GM12878 (cell line): ENCODE data around the gene ZNF568. TPM values are rescaled to one million over a fixed set of nuclear protein-coding genes. Genes with fewer than 3 reads are reported as not detected.

ENCODE experiments used
- ATAC-seq: fragments of 200-7000 bp; cut with Tn5 transposase; 3 replicates; pipeline ENCODE4 v1.9.1; 2020; ENCODE audit warnings: mild to moderate bottlenecking, moderate library complexity
- BruUV-seq: library from RNA; stranded (reverse); fragments of 400-500 nt; replicated peaks from 2 replicates; lab custom pipeline; 2021; lab: Mats Ljungman, UMichigan
- CTCF ChIA-PET: fragments of 300-600 bp; sonication (Branson Sonifier 250); formaldehyde crosslinking; extraction: SDS; loops from one replicate; lab custom pipeline; 2021; ENCODE audit warnings: inconsistent platforms; lab: Yijun Ruan, JAX
- POLR2A ChIA-PET: fragments of 350-600 bp; formaldehyde crosslinking; extraction: SDS; loops from one replicate; lab custom pipeline; 2021; ENCODE audit warnings: inconsistent platforms; lab: Charles Lee
- RAD21 ChIA-PET: fragments of 300-600 bp; sonication (Branson Sonifier 250); formaldehyde crosslinking; loops from one replicate; lab custom pipeline; 2023; ENCODE audit warnings: antibody characterized with exemption; ENCODE audit not compliant: unreplicated experiment; lab: Charles Lee
- SMC1A ChIA-PET: fragments of 300-600 bp; sonication (Branson Sonifier 250); formaldehyde crosslinking; loops from one replicate; lab custom pipeline; 2023; ENCODE audit not compliant: unreplicated experiment, uncharacterized antibody; lab: Charles Lee
- DNase-seq: peaks from one replicate; pipeline ENCODE4 v3.0.0-alpha.2; 2011; ENCODE audit warnings: low read depth, low spot score
- FAIRE-seq: peaks from 3 replicates; lab custom pipeline; 2011; peaks lifted over from hg19 to GRCh38; lab: Jason Lieb, UNC
- H2AFZ ChIP-seq: 2 replicates; pipeline ENCODE4 v1.6.0; 2011; ENCODE audit warnings: low read depth, low read length, control low read depth; ENCODE audit not compliant: control insufficient read depth
- H3K27ac ChIP-seq: 2 replicates; pipeline ENCODE4 v1.5.1; 2011; ENCODE audit warnings: control low read depth; ENCODE audit not compliant: control insufficient read depth, insufficient read depth
- H3K27me3 ChIP-seq, 2 experiments: replicated peaks in 1 of 2; 2 replicates each; pipeline versions ENCODE4 v1.6.0 to v1.6.1; 2011; ENCODE audit warnings: low read length in 1 of 2; ENCODE audit not compliant: control insufficient read depth in 2 of 2, insufficient read depth in 2 of 2
- H3K36me3 ChIP-seq, 2 experiments: 2 replicates each; pipeline ENCODE4 v1.5.1; 2011; ENCODE audit warnings: low read length in 1 of 2; ENCODE audit not compliant: control insufficient read depth in 2 of 2, insufficient read depth in 2 of 2
- H3K4me1 ChIP-seq: 2 replicates; pipeline ENCODE4 v1.6.1; 2011; ENCODE audit warnings: mild to moderate bottlenecking, low read length, moderate library complexity, mixed read lengths; ENCODE audit not compliant: control insufficient read depth, insufficient read depth
- H3K4me2 ChIP-seq: 2 replicates; pipeline ENCODE4 v1.6.0; 2011; ENCODE audit warnings: control low read depth; ENCODE audit not compliant: control insufficient read depth, insufficient read depth
- H3K4me3 ChIP-seq: fragments of 200-600 bp; sonication (generic); 2 replicates; pipeline ENCODE4 v1.5.1; 2016
- H3K79me2 ChIP-seq: 2 replicates; pipeline ENCODE4 v1.6.0; 2011; ENCODE audit warnings: low read length; ENCODE audit not compliant: control insufficient read depth, insufficient read depth
- H3K9ac ChIP-seq: 2 replicates; pipeline ENCODE4 v1.8.0; 2011; ENCODE audit warnings: low read length, control low read depth, mixed read lengths; ENCODE audit not compliant: control insufficient read depth, insufficient read depth
- H3K9me3 ChIP-seq: replicated peaks from 3 replicates; pipeline ENCODE4 v1.5.1; 2011; ENCODE audit warnings: mild to moderate bottlenecking, low read length; ENCODE audit not compliant: control insufficient read depth, insufficient read depth
- H4K20me1 ChIP-seq: 2 replicates; pipeline ENCODE4 v1.6.0; 2011; ENCODE audit not compliant: control insufficient read depth, insufficient read depth
- CBX5 ChIP-seq: sonication (generic); IDR thresholded peaks from 2 replicates; pipeline ENCODE4 v1.6.1; 2016; ENCODE audit warnings: low read depth, moderate library complexity, mild to moderate bottlenecking, inconsistent platforms
- CHD4 ChIP-seq: fragments of 200-600 bp; sonication (generic); IDR thresholded peaks from 2 replicates; pipeline ENCODE4 v1.6.1; 2016; ENCODE audit warnings: mild to moderate bottlenecking
- CREM ChIP-seq: IDR thresholded peaks from 2 replicates; pipeline ENCODE4 v1.6.1; 2014; ENCODE audit warnings: antibody characterized with exemption, low read depth
- ETV6 ChIP-seq, 2 experiments: fragments of 450-650 bp in 1 of 2; IDR thresholded peaks in 1 of 2; conservative IDR thresholded peaks in 1 of 2; 2 replicates each; pipeline ENCODE4 v1.6.1; 2014; ENCODE audit warnings: antibody characterized with exemption in 1 of 2, borderline replicate concordance in 1 of 2, low read depth in 1 of 2, mild to moderate bottlenecking in 1 of 2, moderate library complexity in 1 of 2
- HDAC6 ChIP-seq: fragments of 200-600 bp; sonication (generic); IDR thresholded peaks from one replicate; pipeline ENCODE4 v1.8.0; 2017; ENCODE audit warnings: antibody characterized with exemption; ENCODE audit not compliant: unreplicated experiment
- JUND ChIP-seq: IDR thresholded peaks from 2 replicates; pipeline ENCODE4 v1.6.1; 2012; ENCODE audit warnings: low read depth, mild to moderate bottlenecking, low read length, improper control_type of control experiment, moderate library complexity
- KDM1A ChIP-seq: fragments of 200-600 bp; sonication (generic); IDR thresholded peaks from 2 replicates; pipeline ENCODE4 v1.6.1; 2016; ENCODE audit warnings: borderline replicate concordance
- NBN ChIP-seq: fragments of 450-650 bp; IDR thresholded peaks from 2 replicates; pipeline ENCODE4 v1.6.1; 2016
- PAX8 ChIP-seq: fragments of 450-650 bp; IDR thresholded peaks from 2 replicates; pipeline ENCODE4 v1.6.1; 2017; ENCODE audit warnings: mild to moderate bottlenecking, moderate library complexity
- RUNX3 ChIP-seq: IDR thresholded peaks from 2 replicates; pipeline ENCODE4 v1.6.1; 2012; ENCODE audit warnings: low read length, inconsistent platforms
- TAF1 ChIP-seq: IDR thresholded peaks from 2 replicates; pipeline ENCODE4 v1.6.1; 2011; ENCODE audit warnings: mild to moderate bottlenecking, low read depth, low read length, borderline replicate concordance
- USF2 ChIP-seq: IDR thresholded peaks from 2 replicates; pipeline ENCODE4 v1.6.1; 2011; ENCODE audit warnings: low read depth, low read length, improper control_type of control experiment, borderline replicate concordance
- ZNF274 ChIP-seq: IDR thresholded peaks from one replicate; pipeline ENCODE4 v1.8.0; 2011; ENCODE audit not compliant: insufficient read length, insufficient read depth
- ZZZ3 ChIP-seq: IDR thresholded peaks from 2 replicates; pipeline ENCODE4 v1.6.1; 2011; ENCODE audit warnings: low read depth; ENCODE audit not compliant: control insufficient read depth, insufficient read length
- whole genome bisulfite sequencing: methylation state at CpG from one replicate; pipeline ENCODE4 v1.1.6; 2016; ENCODE audit warnings: low lambda C conversion rate; ENCODE audit not compliant: insufficient replicate concordance, insufficient coverage; ENCODE audit errors: missing lambda C conversion rate; 5-methylcytosine and 5-hydroxymethylcytosine counted together
- in situ Hi-C: fragments of 300-500 bp; cut with MboI; formaldehyde crosslinking; loops from 9 replicates; pipeline ENCODE4 v1.14.3; 2018; ENCODE audit warnings: mixed read lengths
- intact Hi-C: fragments of 100-400 bp; cut with micrococcal nuclease; formaldehyde crosslinking; loops from one replicate; pipeline ENCODE4 v1.14.2; 2022; ENCODE audit not compliant: unreplicated experiment
- polyA plus RNA-seq, 11 experiments: library from polyadenylated mRNA; depleted of rRNA in 4 of 11; unstranded in 6 of 11; stranded (reverse) in 5 of 11; fragments of >200 nt; fragmentation: Nextera tagmentation in 4 of 11; fragmentation: Illumina TruSeq in 1 of 11; extraction: Ambion mirVana in 4 of 11; extraction: Trizol in 1 of 11; gene quantifications; 1 replicate in 1 of 11; 2 replicates in 10 of 11; pipeline versions ENCODE4 v1.2.1 to v1.2.3, GENCODE V29; 2011 to 2016; ENCODE audit warnings: inconsistent platforms in 2 of 11, missing spikeins in 2 of 11, low read depth in 1 of 11
- total RNA-seq, 4 experiments: library from RNA; depleted of rRNA in 3 of 4; stranded (reverse); fragments of >200 nt in 3 of 4; fragmentation: Illumina TruSeq in 1 of 4; extraction: Trizol in 1 of 4; gene quantifications; 2 replicates each; pipeline versions ENCODE4 v1.2.1 to v1.2.3, GENCODE V29; 2013 to 2021

Gene ZNF568
- total and polyA plus RNA-seq, 10 of the 15 experiments (the other 5 are each of a cell fraction or from before 2014, with no cell fraction given) = 0.16 to 0.77 (median 0.27) TPM

GRCh38 chr19:36891768-36892357, 24.3 kb upstream of the ZNF568 start:
- no peak overlapping the region for H3K4me2 ChIP-seq
- no peaks in the 10 kb centered on the region for H3K36me3 ChIP-seq
- ChIA-PET SMC1A (no interaction called here), CTCF (no interaction called here), POLR2A (no interaction called here), RAD21 (no interaction called here)
- H3K27me3 ChIP-seq = no peaks in the 10 kb centered on the region
- H3K9ac ChIP-seq = no peak overlapping the region
- no peaks in the 10 kb centered on the region for H4K20me1 ChIP-seq
- in situ Hi-C loops = no loop called here
- peak overlapping the region; percentile 36; the same call in 1 of the 2 replicates for H3K4me3 ChIP-seq
- TF ChIP-seq USF2 = no peak
- TF ChIP-seq TAF1 = no peak
- peak; percentile 38 for TF ChIP-seq ZNF274
- TF ChIP-seq CBX5 = 0 out of 2 replicates have a peak, but pooled peaks have one; percentile 35
- no peak for TF ChIP-seq NBN
- no peak for ATAC-seq
- no peak for FAIRE-seq
- H3K79me2 ChIP-seq = no peaks in the 10 kb centered on the region
- intact Hi-C loops = no loop called here
- no TSS peak for BruUV-seq
- 94% methylated on average over 3 of the region's 3 CpGs for WGBS
- no peak overlapping the region for H2AFZ ChIP-seq
- H3K9me3 ChIP-seq = peaks cover 19% of the 10 kb centered on the region; the same call in 2 of the 3 replicates
- H3K4me1 ChIP-seq = no peaks in the 10 kb centered on the region
- DNase-seq = no peak
- no peak overlapping the region for H3K27ac ChIP-seq

DNA sequence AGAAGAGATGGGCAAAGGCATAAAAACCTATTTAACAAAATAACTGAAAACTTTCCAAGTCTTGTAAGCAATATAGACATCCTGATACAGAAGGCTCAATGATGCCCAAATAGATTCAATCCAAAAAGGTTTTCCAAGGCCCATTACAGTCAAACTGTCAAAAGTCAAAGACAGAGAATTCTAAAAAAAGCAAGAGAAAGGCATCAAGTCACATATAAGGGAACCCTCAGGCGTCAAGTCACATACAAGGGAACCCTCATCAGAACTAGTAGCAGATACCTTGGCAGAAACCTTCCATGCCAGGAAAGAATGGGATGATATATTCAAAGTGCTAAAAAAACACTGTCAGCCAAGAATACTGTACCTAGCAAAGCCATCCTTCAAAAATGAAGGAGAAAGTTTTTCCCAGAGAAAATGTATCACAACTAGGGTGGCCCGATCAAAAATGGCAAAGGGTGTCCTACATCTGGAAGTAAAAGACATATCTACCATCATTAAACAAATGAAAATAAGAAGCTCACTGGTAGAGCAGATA, 21.2 kb upstream of the ZNF568 start:
- BruUV-seq = no TSS peak
- Histone ChIP-seq H3K4me1 (no peaks in the 10 kb centered on the region), H3K27me3 (no peaks in the 10 kb centered on the region), H3K36me3 (no peaks in the 10 kb centered on the region), H4K20me1 (no peaks in the 10 kb centered on the region), H3K9me3 (peaks cover 19% of the 10 kb centered on the region; the same call in 2 of the 3 replicates), H3K4me2 (no peak overlapping the region), H3K79me2 (no peaks in the 10 kb centered on the region), H3K9ac (no peak overlapping the region), H2AFZ (no peak overlapping the region), H3K4me3 (no peak overlapping the region), H3K27ac (no peak overlapping the region)
- no peak for FAIRE-seq
- no peak for DNase-seq
- ChIA-PET SMC1A (no interaction called here), CTCF (no interaction called here), POLR2A (no interaction called here), RAD21 (no interaction called here)
- intact Hi-C loops = no loop called here
- WGBS = 90% methylated on average over 2 of the region's 2 CpGs
- in situ Hi-C loops = no loop called here
- no peak for ATAC-seq
- TF ChIP-seq ETV6 (conservative IDR thresholded peaks at IDR 0.05 in 1 of 2, IDR thresholded peaks at IDR 0.05 in 1 of 2; ENCODE audit: borderline replicate concordance in 1 of 2, low read depth in 1 of 2) = no peak
- no peak for TF ChIP-seq RUNX3
- TF ChIP-seq HDAC6 = no peak
- TF ChIP-seq KDM1A = no peak
- TF ChIP-seq JUND = no peak
- TF ChIP-seq CHD4 = no peak
- no peak for TF ChIP-seq PAX8
- TF ChIP-seq ZZZ3 = no peak
- no peak for TF ChIP-seq CREM
